Fibroblast of villous mesenchyme (primary cell): ENCODE results near the gene TMEM132D. TPM values are rescaled to one million over a fixed set of nuclear protein-coding genes. Genes with fewer than 3 reads are reported as not detected.

Experiments
- DNase-seq: peaks from one replicate; pipeline ENCODE4 v3.0.0-alpha.2; 2010; ENCODE audit warnings: low read depth
- H3K4me3 ChIP-seq: 2 replicates; pipeline ENCODE4 v1.5.1; 2011; ENCODE audit warnings: low read depth, mild to moderate bottlenecking, low read length
- total RNA-seq: library from RNA; depleted of rRNA; stranded (reverse); fragments of >200 nt; gene quantifications from 2 replicates; pipeline ENCODE4 v1.2.3, GENCODE V29; 2012
- TF ChIP-seq, protein P1 (sequence below): IDR thresholded peaks from 2 replicates; pipeline ENCODE4 v1.5.1; 2012; ENCODE audit warnings: low read depth, mild to moderate bottlenecking, low read length; ENCODE audit not compliant: insufficient read depth

The TMEM132D gene
- total RNA-seq, 1 donor = not detected

DNA sequence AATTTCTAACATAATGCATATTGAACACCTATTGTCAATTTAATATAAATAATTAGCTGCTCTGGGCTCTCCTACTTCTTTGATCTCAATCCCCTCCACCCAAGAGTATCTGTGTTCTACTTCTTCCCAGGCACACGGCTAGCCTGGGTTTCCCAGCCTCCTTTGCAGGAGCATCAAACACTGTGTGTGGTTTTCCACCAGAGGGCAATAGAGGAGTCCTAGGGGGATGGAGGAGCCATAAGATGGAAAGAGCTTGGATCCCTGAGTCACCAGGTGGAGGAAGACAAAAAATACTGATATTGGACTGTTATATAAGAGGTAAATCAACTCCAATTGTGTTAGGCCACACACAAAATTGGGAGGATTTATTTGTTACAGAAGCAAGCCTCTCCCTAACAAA, 716.9 kb downstream of the TMEM132D start:
- no peak for DNase-seq
- TF ChIP-seq, protein P1, sequence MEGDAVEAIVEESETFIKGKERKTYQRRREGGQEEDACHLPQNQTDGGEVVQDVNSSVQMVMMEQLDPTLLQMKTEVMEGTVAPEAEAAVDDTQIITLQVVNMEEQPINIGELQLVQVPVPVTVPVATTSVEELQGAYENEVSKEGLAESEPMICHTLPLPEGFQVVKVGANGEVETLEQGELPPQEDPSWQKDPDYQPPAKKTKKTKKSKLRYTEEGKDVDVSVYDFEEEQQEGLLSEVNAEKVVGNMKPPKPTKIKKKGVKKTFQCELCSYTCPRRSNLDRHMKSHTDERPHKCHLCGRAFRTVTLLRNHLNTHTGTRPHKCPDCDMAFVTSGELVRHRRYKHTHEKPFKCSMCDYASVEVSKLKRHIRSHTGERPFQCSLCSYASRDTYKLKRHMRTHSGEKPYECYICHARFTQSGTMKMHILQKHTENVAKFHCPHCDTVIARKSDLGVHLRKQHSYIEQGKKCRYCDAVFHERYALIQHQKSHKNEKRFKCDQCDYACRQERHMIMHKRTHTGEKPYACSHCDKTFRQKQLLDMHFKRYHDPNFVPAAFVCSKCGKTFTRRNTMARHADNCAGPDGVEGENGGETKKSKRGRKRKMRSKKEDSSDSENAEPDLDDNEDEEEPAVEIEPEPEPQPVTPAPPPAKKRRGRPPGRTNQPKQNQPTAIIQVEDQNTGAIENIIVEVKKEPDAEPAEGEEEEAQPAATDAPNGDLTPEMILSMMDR = no peak
- H3K4me3 ChIP-seq = no peak overlapping the region

DNA sequence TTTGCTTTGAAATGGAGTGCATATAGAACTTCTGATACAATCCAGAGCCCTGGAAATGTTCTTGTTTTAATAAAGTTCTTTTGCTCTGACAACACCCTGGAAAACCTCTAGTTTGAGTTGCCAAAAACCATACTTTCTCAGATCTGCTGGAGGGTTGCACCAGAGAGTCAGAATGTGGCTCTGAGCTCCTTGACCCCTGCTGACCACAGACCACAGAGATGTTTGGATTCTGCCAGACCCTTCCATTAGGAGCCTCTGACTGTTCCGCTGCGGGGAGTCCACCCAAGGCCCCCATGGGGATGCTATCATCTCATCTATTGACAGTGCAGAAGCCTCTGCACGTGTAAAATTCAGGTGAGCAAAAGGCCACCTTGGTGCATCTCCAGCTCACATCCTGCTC, 718.0 kb downstream of the TMEM132D start:
- no peak for DNase-seq
- H3K4me3 ChIP-seq = no peak overlapping the region
- TF ChIP-seq, protein P1 = no peak

GRCh38 chr12:129184127-129184928, 719.5 kb downstream of the TMEM132D start:
- TF ChIP-seq, protein P1 = no peak
- no peak for DNase-seq

DNA sequence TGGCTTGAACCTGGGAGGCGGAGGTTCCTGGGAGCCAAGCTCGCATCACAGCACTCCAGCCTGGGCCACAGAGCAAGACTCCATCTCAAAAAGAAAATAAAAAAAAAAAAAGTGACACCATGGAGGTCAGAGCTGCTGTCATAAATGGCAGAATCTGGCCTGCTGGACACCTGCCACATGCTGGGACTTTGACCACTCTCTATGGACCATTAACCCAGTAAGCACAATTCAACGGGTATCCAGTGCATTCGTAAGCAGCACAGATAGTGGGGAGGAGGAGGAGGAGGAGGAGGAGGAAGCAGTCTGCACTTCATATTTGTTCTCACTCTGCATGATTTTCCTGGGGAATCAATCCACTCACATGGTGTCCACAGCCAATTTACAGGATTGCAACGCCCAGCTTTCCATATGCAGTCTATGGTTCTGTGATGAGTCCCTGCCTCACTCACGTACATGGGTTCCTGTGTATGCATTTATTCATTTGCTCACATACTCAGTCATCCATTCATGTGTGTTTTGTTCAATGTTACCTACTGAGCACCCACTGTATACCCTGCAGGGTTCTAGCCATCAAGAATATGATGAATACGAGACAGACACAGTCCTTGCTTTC, 723.8 kb downstream of the TMEM132D start:
- DNase-seq = no peak
- TF ChIP-seq, protein P1 = no peak
- H3K4me3 ChIP-seq = no peak overlapping the region

More at GRCh38 chr12:129184127-129184928, 719.5 kb downstream of the TMEM132D start:
- no peak overlapping the region for H3K4me3 ChIP-seq

DNA sequence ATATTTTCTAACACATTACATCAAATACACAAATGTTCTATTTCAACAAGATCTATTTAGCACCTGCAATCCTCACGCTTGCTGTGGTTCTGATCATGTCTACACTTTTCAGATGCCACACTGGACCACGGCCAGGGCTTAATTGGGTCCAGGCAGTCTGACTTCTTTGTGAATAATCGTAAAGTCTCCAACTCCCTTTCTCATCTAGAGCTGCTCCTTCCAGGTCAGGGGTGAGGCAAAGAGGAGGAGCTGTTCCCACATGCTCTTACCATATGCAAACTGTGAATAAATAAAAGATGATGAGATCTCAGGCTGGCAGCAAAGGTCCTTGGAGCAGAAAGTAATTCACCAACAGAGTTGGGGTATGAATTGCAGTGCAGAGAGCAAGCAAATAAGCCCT, 733.9 kb downstream of the TMEM132D start:
- DNase-seq = no peak
- H3K4me3 ChIP-seq = no peak overlapping the region
- TF ChIP-seq, protein P1 = no peak

- no peak for DNase-seq
- TF ChIP-seq, protein P1 = no peak
- no peak overlapping the region for H3K4me3 ChIP-seq
Measured at GRCh38 chr12:129163861-129164260, 740.0 kb downstream of the TMEM132D start.

DNA sequence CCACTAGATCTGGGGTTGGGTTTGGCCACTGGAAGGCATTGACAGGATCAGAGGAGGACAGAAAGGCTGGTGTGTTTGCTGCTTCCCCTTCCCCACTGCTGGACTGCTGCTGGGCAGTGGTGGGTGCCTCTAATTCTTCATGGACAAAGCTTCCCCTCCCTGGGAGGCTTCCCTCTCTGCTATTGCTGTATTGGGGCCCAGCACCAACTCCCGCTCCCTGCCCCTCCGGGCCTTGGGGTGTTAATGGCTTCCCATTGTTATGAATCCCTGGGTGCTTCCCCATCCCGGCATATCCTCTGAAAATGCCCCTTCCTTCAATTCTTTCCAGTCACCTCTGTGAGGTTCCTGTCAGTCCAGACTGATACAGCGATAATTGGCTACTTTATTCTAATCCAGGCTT, 740.4 kb downstream of the TMEM132D start:
- no peak overlapping the region for H3K4me3 ChIP-seq

More for the DNA sequence above, 740.4 kb downstream of the TMEM132D start:
- no peak for DNase-seq
- TF ChIP-seq, protein P1 = no peak
